Superior temporal gyrus (tissue), 1 donor: ENCODE results near the gene CSNK2A3.
A peak's percentile ranks its signal among the peaks of the same experiment; 100 is the strongest.

Source experiments
- DNase-seq: peaks from one replicate; pipeline ENCODE4 v3.0.0-alpha.2; 2016; ENCODE audit errors: extremely low spot score

Gene CSNK2A3

DNA sequence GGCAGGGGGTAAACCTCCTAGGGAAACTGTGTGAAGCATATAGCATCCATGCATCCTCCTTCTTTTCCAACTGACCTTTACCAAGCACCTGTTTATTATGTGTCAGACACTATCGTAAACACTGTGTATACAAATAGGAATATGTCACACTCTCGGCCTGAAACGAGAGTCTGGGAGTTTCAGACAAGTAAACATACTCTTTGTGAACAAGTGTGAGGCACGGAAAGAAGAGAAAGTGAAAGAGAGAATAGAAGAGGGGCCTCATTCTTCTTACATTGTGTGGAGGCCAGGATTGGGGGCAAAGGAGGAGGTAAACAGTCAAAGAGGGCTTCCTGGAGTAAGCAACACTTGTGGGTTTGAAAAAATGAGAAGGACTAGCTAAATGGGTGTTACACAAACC is 16.4 kb downstream of the CSNK2A3 start:
- no peak for DNase-seq

DNA sequence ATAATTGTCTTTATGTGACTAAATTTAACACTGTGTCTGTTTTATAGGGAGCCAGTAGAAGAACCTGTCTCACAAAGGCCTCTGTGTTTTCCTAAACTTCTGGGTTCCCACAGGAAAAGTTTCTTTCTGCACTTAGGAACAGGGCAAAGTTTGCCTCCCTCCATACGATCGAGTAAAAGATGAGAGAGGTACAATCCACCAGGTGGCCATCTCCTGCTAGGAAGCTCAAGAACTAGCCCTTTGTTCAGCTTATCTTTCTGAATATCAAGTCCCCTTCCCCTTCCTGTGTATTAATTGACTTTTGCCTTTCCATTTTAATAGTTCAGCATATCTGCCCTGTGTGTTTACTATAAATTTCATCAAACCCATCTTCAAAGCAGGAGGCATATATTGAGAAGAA is 18.0 kb downstream of the CSNK2A3 start:
- no peak for DNase-seq

DNA sequence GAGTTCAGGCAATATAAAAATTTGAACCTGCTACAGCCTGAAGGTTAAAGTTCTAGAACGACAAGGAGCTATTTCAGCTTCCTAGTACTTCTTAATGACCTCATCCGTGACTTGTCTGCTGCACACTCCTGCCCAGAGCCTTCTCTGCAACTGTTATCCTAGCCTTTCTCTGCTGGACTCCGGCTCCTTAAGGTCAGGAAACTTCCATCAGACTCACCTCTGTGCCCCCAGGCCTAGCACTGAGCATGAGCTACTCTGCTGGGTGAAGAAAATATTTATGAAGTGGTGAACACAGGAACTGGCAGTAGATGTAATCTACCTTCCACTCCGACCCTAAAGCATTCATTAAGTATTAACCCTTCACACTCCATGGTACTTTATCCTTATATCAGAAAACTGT is 18.4 kb downstream of the CSNK2A3 start:
- DNase-seq, result no peak

DNA sequence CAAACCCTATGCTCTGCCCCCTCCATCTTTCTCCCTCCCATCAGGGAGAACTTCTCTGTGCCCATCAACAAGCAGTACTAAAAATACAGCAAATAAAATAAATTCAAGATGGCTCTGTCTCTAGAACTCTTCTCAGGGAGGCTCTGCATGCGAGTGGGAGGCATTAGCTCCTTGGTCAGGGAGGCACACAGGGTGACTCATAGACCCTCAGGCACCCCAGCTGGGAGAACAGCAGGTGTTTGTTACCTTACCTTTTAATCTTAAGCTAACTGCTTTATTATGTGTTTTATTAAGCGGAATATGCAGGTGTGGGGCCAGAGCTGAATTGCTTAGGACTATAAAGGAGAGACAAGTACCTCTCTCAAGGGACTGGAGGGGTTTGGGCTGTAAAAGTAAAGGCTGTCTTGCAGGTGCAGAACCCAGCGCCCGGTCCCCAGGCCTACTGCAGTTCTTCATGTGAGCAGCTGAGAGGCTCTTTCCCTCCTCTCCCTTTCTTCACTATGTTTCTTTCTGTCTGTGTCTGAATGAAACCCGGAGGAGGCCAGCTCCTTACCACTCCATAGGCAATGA is 20.8 kb downstream of the CSNK2A3 start:
- no peak for DNase-seq

DNA sequence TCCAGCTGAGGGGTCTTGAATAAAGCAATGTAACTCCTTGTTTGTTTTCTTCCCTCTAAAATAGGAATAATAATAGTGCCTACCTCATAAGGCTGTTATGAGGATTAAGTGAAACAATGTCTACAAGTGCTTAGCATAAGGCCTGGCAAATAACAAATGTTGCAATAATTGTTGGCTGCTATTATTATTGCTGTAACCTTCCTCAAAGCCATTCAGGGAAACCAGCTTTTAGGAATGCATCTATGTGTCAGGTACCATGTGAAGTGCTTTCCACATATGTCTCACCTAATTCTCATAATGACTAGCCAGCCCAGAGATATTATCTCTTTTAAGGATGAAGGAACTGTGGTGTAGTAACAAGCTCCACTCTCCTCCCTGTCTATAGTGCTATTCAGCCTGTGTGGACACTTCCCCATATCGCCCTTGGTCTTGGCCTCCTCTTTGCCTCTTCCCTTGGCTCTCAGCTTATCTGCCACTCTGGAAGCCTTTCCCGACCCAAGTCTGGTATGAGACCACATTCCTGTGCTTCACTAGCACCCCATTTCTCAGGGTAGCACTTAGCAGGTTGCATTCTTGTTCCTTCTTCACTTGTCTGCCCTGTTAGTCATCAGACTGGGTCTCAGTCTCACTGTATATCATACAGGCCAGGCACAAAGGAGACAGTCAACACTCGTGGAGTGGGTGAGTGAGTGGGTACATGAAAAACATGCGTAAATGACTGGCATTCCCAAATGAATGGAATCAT is 23.8 kb downstream of the CSNK2A3 start:
- no peak for DNase-seq

DNA sequence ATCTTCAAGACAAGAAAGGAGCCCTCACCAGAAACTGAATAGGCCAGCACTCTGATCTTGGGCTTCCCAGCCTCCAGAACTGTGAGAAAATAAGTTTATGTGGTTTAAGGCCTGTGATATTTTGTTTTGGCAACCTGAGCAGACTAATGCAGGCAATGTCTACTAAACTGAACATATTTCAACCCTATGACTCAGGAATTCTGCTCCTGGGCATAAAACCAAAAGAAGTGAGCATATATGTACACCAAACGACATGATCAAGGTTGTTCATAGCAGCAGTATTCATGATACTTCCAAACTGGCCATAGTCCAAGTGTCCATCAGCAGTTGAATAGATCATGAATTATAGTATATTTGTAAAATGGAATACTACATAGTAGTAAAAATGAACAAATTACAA is 29.0 kb downstream of the CSNK2A3 start:
- no peak for DNase-seq

DNA sequence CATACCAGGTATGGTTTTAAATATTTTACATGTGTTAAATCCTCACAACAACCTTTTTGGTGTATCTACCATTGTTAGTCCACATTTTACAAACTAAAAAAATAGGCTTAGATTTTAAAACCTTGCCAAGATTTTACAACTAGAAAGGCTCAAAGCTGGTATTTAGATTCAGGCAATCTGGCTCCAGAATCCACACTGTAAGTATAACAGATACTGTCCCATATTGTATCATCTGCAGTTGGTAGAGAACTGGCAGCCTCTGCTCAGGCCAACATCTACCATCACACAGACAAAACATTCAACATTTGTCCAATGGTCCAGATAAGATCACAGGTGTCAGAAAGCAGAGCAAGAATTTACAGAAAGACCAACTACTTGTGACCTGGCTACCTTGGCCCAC is 30.9 kb downstream of the CSNK2A3 start:
- DNase-seq, result no peak

DNA sequence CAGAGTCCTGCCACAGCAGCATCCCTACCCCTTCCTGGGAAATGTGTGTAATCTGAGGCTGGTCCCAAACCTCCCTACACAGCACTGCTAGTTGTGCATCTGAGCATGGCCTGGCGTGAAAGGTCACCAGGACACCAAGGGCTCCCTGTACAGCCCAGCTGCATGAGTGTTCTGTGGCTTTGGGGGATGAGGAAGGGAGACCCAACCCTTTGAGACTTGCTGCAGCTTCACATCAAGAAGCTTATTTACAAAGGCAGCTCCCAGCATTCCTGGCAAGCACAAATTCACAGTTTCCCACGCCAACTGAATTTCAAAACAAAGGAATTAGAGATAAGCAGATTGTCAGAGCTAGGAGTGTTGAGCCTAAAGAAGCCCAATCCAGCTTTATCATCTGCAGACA is 32.2 kb downstream of the CSNK2A3 start:
- DNase-seq, result peak; percentile 33

DNA sequence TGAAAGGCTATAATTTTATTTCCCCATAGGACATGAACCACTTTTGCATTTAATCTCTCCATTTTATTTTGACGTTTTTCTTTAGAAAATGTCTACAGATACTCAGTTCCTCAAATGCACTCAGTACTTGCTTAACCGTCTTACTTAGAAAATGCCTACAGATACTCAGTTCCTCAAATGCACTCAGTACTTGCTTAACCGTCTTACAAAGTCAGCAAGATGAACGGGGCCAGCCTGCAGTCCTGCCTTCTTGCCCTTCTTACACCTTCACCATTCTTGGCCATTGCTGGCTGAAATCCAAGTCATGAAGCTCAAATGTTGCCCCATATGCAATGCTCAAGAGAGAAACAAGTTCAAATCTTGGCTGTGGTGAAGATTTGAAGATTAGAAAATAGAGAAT is 34.1 kb downstream of the CSNK2A3 start:
- DNase-seq, result no peak

DNA sequence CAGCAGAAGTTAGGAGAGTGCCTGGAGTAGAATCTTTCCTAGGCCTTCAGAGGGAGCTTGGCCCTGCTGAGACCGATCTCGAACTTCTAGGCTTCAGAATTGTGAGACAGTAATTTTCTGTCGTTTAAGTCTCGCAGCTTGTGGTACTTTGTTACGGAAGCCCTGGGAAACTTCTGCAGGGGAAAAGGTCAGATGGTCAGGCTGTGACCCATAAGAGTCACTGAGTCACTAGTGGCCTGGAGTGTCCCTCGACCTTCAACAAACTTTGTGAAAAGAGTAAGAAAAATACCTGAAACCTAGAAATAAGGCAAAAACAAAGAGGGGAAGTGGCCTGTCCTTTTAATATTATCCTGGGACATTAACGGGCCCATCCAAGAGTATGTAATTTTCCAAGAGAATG is 34.6 kb downstream of the CSNK2A3 start:
- no peak for DNase-seq

DNA sequence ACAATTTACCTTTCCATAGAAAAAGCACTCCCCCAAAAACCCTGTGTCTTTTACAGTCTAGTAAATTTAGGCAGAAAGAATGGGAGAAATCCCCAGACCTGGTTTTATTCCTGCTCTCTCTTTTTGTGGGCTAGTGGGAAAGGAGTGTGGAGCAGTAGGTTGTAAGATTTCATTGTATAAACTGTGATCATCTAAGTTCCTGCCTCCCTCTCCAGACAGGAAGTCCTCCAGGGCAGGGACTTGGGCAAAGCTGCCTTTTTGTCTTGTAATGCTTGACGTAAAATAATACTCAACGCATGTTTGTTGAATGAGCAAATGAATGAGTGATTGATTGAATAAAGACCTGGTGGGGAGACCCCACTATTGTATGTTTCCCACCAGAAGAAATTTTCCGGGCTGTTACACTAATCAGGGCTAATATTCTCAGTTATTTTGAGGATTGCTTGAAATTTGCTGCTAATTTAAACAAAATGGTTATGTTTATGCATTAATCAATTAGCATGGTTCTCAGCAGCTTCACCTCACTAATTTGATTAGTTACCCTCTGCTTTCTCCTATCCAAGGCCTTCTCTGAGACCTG is 36.3 kb downstream of the CSNK2A3 start:
- DNase-seq, result no peak

DNA sequence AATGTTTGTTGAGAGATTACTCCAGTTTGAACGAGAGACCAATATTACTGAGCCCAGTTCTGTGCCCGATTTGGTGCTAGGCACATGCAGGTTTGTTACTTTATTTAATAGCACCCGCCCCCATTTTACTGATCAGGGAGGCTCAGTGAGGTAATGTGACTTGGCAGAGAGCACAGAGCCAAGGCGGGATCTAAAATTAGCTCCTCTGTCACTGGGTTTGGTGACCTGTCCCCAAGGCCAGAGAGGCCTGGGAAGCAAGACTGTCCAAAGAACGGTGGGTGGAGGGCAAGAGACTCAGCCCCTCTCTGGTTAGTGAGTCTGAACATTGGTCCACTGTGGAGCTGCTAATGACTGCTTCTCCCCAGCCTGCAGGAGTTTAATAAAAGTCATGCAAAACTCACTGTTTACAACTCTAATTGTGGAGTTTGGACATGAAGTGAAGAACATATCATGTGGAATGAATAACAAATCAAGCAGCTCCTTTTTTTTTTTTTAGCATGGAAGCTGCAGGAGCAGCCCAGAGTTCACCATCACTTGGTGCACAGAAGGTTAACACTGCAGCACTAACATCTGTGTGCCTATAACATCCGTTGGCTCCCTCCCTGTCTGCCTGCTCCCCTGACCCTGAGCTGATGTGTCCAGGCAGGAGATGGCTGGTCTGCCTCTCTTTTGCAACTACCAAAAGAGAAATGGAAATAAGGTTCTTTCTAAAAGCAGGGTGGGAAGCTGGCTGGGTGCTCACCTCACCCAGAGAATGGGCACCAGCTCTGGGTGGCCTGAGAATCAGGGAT is 39.0 kb downstream of the CSNK2A3 start:
- no peak for DNase-seq

DNA sequence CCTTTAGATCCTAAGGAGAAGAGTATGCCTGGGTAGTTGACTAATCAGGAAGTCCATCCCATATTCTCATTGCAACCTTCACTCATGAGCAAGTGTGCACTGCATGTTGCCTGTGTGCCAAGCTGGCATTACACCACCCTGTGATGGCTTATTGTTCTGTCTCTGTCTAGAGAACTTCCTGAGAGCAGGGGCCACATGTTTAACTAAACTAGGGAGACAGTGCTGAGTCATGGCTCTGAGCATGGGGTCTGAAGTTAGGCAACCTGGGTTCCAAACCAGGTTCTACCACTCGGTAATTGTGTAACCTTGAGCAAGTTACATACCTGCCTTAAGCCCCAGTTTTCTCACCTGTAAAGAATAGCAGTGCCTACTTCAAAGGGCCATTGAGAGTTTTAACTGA is 39.6 kb downstream of the CSNK2A3 start:
- no peak for DNase-seq

DNA sequence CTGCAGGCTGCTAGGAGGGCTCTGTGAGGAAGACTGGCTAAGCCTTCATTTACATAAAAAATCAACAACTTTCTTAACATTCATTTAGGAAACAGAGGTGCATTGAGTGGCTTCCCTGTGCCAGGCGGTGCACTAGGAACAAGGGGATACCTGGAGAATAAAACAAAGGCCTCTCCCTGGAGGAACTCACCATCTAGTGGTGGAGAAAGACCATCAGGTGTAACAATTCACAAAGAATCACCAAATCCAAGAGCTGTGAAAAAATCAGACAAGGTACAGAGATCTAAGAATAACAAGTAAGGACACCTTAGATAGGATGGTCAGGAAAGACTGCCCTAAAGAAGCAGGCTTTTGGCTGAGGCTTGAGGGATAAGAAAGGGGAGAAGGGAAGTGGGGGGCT is 40.3 kb downstream of the CSNK2A3 start:
- DNase-seq, result no peak

DNA sequence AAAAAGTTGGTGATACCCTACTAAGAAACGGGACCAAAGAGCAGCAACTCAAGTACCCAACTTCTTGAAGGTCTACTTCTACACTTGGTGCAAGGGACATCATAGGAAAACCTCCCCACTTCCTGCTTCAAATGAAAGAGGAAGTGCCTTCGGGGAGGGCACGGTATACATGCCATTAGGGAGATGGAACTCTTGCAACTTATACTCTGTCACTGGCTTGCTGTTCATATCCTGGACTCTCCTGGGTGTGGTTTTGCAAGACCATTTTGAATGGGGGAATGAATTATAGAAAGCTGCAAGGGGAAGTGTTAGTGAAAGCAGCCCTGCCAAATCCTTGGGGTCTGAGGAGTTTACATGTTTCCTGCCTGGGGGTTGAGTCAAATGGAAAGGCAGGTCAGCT is 41.9 kb downstream of the CSNK2A3 start:
- DNase-seq, result no peak

DNA sequence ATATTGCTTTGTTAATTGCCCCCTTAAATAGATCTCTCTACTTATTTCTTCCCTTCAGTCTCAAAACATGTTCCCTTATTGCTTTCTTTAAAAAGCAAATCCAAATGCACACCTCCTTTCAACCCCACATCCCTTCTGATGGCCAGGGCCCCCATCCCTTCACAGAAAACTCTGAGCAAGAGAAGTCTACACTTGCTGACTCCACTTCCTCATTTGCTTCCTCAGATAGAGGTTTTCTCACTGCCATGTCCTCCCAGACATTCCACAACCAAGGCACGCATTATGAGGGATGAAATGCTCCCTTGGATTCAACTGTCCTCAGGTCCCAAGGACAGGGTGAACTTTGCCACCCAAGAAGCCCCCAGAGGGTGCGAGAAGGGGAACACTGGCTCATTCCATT is 43.1 kb downstream of the CSNK2A3 start:
- no peak for DNase-seq

DNA sequence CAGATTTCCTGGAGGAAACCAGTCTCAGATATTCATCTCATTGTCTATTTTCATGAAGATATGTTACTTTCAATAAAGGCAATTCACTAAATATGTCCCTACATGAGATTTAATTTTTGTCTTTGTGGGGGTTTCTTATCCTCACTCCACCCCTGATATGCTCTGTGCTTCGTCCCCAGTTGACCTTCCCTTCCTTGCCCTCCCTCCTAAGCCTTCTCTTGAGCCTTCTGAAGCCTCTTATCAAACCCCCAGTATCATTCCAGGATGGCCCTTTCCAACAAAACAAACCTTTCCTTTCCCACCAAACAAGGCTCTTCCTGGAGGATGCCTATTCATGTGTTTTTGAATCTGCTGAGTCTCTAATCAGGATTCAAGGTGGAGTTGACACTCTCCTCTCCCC is 44.8 kb downstream of the CSNK2A3 start:
- DNase-seq, result no peak

DNA sequence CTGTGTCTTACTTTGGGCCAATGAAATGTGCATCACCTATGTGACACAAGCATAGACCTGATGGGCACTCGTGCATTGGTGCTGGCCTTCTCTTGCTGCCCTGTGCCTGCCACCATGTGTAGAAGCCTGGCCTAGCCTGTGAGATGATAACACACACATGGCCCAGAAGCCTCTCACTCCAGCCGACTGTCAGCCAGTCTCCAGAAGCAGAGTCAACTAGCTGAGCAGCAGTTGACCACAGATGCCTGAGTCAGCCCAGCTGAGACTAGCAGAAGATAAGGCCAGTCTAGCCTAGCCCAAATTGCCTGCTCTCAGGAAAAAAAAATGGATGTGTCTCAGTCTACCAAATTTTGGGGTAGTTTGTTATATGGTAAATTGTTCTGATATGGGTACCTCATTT is 46.2 kb downstream of the CSNK2A3 start:
- DNase-seq, result no peak

DNA sequence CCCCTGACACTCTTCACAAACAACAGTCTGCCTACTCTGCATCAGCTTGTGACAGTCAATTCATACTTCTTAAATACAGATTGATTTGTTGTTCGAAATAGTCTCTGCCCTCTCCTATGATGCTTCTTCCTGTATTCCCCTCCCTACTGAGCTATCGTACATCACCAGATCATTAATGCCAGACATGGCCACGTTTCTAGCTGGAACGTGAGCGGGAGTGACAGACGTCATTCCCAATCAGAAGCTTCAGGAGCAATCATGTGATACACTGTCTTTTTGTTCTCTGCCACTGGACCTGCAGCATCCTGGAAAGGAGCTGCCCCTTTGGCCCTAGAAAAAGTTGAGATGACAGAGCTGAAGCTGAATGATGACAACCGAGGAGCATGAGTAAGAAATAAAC is 48.5 kb downstream of the CSNK2A3 start:
- DNase-seq, result no peak

DNA sequence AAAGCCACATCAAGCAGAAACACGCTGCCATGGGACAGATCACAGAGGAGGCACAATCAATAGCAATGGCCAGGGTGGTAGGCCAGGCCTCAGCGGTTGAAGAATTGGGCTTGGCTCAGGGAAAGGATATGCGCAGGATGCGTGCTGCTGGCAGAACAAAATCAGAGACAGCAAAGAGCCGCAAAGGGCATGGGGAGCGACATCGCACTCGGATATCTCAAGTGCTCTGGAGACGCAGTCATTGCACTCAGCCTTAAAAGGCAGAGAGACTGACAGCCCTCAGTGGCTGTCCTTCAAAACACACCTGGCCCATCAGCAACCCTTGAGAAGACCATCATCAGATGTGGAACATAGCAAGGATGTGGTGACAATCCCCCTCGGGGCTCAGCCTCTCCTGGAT is 50.5 kb downstream of the CSNK2A3 start:
- no peak for DNase-seq
